Measurements from ENCODE around the gene TROAP.
A peak's percentile ranks its signal among the peaks of the same experiment; 100 is the strongest.
"Not testable (repeated sequence)": the region's sequence is repeated elsewhere in the genome, so short reads cannot be mapped to it uniquely, and the experiment has no call there.

The TROAP gene, protein sequence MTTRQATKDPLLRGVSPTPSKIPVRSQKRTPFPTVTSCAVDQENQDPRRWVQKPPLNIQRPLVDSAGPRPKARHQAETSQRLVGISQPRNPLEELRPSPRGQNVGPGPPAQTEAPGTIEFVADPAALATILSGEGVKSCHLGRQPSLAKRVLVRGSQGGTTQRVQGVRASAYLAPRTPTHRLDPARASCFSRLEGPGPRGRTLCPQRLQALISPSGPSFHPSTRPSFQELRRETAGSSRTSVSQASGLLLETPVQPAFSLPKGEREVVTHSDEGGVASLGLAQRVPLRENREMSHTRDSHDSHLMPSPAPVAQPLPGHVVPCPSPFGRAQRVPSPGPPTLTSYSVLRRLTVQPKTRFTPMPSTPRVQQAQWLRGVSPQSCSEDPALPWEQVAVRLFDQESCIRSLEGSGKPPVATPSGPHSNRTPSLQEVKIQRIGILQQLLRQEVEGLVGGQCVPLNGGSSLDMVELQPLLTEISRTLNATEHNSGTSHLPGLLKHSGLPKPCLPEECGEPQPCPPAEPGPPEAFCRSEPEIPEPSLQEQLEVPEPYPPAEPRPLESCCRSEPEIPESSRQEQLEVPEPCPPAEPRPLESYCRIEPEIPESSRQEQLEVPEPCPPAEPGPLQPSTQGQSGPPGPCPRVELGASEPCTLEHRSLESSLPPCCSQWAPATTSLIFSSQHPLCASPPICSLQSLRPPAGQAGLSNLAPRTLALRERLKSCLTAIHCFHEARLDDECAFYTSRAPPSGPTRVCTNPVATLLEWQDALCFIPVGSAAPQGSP

DNA sequence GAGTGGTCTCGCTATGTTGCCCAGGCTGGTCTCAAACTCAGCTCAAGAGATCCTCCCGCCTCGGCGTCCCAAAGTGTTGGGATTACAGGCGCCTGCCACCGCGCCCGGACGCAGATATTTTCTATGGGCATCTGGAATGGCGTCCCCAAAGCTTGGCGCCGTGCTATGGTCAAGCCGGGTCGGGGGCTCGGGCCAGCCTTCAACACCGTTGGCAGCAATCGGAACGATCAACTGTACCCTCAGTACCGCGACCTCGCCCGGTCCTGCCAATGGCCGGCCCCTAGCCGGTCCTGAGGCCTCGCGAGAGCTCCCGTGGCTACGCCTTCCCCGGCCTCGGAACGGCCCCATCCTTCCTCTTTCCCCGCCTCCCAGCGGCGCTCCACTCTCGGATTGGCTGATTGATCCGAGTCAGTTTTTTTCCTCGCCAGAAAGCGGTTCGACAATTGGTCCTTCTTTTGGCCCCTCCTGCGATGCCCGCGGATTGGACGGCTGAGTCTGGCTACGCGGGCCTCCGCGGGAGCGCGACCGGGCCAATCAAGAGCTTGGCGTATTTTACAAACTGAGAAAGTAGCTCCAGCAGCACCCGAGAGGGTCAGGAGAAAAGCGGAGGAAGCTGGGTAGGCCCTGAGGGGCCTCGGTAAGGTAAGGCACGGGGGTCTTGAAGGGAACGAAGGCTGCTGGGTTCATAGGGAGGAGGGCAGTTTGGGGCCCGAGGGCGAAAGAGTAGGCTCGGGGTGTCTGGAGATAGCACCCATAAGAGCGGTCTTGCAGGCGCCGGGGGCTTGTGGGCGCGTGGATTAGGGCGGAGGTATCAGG, at the start of gene TROAP:
TROAP (plus strand) TSS at position 548 of the 816 bp plus-strand sequence. CDS start 354 bp downstream, outside the sequence.
- peak; percentile 99 for FAIRE-seq

DNA sequence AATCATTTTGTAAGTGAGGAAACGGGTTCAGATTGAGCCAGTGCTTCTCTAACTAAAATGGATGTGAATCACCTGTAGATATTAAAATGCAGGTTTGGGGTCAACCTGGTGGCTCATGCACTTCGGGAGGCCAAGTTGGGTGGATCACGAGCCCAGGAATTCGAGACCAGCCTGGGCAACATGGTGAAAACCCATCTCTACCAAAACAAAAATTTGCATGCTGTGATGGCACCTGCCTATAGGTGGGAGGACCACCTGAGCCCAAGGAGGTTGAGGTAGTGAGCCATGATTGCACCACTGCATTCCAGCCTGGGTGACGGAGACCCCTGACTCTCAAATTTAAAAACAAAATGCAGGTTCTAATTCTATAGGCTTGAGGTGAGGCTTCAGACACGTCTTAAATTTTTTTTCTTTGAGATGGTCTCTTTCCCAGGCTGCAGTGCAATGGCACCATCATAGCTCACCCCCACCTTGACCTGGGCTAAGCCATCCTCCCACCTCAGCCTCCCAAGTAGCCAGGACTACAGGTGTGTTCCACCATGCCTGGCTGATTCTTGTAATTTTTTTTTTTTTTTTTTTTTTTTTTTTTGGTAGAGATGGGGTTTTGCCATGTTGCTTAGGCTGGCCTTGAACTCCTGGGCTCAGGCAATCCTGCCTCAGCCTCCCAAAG, 49.2 kb upstream of the TROAP start:
- FAIRE-seq = no peak

DNA sequence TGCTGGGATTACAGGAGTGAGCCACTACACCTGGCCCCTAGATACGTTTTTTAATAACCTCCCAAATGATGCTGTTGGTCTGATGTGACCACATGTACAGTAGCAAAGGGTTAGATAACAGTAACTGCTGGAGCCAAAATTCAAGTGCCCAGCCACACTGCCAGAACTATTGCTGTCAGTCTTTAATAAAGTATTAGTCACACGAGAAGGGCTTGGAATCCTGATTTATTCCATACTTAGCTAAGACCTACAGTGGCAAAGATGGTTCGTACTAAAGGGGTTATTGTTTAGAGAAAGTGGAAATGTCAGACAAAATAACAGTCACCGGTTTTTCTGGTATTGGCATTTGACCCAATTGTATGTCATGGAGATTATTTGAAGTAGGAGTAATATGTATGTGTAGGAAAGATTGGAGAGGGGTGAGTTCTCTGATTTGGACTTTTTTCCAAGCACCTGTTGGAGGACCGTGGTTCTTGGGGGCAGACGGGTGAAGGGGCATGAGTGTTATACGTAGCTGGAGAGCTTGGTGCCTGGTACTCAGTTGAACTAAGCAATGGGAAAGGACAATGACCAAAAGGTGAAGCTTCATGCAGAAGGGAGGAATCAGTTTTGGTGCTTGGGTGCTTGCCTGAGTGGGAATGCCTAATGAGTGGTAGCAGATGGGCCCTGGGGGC, 48.5 kb upstream of the TROAP start:
- FAIRE-seq = peak; percentile 6

DNA sequence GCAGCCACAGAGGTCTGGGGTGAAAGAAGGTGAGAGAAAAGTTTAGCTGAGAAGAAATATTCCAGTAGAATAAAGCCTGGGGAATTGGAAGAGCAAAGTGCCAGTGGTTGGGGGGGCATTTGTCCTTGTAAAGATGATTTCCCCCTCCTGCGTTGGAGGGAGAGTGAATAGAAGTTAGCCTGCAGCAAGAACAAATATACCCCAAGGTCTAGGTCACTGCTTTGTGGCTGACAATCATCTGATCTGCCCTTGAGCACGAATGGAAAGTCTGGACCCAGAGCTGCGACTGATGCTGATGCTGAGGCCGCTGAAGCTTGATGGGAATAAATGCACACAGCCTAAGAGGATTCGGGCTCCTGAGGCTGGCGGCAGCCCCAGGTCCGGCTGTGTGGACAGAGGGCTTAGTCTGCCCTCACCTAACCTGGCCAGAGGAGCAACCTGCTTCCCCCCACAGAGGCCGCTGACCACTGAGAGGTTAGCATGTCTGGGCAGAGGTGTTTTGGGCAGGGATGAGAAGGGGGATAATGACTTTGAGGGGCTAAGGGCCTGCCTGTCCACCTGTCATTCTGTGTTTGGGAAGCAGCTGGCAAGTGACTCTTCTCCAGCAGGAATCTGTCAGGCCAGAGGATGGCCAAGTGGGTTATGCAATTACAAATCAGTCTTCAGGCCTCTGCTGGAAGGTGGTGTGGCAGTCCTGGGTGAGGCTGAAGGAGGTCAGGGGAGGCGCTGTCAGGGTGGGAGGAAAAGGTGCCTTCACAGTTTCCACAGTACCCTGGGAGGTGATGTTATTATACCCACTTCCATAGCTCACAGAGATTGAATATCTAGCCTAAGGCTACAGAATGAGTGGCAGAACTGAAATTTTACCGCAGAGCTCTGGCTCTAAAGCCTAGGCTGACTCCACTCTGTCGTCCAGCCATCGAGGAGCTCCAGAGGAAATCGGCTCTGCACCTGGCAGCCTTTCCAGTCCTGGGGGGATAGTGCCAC, 46.5 kb upstream of the TROAP start:
- no peak for FAIRE-seq

DNA sequence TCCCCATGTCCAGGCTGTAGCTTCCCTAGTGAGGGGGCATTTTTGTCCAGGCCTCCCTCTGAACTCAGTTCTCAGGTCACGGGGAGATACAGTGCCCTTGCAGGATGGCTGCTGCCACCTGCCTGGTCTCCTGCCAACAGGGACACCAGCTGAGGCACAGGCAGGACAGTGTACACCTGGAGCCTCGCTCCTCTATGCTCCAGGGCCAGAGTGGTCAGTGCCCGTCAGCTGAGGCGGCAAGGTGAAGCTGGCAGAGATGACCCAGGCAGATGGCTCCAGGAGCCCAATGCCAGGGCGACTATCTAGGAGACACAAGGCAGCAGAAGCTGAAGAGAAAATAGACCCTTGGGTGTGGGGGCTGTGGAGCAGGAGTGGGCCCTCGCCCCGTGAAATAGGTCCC, 45.6 kb upstream of the TROAP start:
- no peak for FAIRE-seq

DNA sequence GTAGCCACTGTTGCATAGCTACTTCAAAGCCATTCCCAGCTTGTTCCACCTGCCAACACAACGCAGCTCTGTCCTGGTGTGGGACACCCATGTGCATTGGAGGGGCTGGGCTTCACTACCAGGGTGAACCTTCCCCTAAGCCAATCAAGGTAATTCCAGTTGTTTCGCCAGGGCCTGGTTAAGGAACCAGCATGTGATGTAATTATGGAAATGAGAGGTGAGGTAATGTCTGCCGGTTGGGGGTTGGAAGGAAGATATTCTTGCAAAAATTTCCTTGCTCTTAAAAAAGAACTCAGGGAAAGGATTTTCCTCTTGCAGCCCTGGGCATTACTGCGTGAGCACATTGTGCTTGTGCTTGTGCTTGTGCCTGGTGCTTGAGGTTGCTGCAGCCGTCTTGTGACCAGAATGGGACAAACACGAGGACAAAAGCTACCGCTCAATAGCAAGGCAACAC, 43.3 kb upstream of the TROAP start:
- FAIRE-seq = peak; percentile 90

DNA sequence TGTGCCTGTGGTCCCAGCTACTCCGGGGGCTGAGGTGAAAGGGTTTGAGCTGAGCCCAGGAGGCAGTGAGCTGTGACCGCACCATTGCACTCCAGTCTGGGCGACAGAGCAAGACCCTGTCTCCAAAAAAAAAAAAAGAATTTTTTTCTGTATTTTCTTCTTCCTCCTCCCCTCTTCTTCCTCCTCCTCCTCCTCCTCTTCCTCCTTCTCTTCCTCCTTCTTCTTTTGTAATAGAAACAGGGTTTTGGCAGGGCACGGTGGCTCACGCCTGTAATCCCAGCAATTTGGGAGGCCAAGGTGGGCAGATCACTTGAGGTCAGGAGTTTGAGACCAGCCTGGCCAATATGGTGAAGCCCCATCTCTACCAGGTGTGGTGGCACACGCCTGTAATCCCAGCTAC, 42.5 kb upstream of the TROAP start:
- FAIRE-seq = not testable (repeated sequence)

DNA sequence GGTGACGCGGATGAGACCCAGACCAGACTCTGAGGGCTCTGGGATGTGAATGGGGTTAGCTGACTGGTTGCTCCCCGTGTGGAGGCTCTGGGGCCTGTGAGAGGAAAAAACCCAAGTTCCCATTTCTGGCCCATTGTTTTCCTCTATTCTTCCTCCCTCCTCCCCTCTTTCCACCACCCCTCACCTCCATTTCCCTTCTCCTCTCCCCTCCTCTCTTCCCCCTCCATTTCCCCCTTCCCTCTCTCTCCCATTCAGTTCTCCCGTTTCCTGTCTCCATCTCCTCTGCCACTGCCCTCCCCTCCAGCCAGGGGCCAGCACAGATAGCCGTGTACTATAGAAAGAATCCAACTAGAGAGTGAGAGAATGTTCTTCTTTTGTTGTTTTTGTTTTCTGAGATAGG, 40.8 kb upstream of the TROAP start:
- no peak for FAIRE-seq

DNA sequence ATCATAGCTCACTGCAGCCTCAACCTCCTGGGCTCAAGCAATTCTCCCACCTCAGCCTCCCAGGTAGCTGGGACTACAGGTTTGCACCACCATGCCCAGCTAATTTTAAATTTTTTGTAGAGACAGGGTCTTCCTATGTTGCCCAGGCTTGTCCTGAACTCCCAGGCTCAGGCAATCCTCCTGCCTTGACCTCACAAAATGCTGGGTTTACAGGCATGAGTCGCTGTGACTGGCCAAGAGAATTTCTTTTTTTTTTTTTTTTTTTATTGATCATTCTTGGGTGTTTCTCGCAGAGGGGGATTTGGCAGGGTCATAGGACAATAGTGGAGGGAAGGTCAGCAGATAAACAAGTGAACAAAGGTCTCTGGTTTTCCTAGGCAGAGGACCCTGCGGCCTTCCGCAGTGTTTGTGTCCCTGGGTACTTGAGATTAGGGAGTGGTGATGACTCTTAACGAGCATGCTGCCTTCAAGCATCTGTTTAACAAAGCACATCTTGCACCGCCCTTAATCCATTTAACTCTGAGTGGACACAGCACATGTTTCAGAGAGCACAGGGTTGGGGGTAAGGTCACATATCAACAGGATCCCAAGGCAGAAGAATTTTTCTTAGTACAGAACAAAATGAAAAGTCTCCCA, 40.2 kb upstream of the TROAP start:
- FAIRE-seq = not testable (repeated sequence)

DNA sequence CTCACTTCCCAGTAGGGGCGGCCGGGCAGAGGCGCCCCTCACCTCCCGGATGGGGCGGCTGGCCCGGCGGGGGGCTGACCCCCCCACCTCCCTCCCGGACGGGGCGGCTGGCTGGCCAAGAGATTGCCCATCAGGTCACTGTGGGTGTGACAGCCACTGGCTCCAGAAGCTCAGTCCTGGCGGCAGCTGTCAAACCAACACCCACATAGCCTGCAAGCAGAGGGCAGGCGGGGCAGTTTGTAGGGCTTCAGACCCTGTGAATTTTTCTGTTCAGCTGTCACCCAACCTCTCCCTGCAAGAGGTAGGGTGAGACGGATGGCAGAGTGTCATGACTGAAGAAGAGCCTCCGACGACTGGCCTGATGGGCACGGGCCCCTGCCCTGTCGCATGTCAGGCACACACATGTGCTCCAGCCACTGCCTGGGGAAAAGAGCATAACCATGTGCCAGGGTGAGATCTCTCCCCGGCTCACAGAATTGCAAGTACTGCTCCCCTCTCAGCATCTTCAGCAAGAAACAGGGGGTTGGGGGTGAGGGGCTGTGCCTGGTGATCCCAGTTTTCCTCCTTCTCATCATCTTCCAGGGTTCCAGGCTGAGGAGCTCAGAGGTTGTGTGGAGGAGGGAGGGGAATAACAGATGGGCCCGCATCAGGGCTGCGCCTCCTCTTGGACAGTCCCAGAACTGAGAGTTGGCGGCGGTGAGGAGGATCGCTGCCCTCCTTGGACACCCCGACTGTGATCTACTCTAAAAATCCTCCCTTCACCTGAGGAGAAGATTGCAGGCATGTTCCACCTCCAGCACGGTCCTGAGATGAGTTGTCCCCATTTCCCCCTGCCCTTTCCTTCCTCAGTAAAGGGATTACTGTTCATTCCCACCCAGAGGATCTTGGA, 39.3 kb upstream of the TROAP start:
- no peak for FAIRE-seq

DNA sequence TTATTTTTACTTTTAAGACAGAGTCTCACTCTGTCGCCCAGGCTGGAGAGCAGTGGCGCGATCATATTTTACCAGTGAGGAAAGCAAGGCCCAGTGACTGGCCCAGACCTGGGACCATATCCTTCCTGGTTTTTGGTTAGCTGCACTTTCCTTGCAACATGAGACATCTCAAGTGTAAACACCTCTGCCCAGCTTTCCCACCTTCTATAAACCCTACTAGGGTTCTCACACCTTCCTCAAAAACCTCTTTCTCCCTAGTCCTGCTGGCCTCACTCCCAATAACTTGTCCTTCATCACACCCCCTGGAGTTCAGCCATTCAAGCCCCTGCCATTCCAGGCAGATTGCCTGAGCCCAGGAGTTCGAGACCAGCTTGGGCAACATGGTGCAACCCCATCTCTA, 38.4 kb upstream of the TROAP start:
- no peak for FAIRE-seq

DNA sequence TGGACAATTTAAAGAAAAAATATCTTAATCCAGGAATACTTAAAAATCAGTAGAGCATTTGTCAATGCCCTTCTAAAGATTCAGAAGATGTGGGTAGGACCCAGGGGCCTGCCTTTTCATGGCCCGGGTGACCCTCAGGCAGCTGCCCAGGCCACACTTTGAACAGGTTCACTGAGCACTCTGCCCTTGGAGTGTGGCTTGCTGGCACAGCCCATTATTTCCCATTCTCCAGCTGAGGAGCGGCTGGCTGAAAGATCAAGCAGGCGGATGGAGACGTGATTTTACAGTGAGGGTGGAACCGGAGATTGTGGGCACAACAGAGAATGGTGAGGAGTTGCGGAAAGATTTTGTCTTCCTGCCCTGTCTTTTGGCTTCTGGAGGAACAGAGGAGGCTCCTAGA, 35.2 kb upstream of the TROAP start:
- no peak for FAIRE-seq

DNA sequence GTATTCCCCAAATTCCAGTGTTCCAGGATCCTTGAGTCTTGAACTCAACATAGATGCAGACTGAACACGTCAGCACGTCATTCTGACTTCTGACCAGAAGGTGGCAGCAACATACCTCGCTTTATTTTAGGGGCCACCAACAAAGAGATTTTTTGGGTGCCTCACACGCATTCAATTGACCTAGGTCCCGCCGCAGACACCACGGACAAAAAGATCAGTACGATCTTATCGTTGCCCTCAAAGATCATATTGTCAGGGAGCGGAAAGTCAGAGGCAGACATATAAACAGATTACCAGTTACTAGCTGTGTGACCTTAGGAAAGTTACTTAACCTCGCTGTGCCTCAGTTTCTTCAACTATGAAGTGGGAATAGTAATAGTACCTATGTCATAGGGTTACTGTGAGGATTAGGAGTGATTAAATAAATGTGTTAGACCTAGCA, 34.6 kb upstream of the TROAP start:
- peak; percentile 95 for FAIRE-seq

DNA sequence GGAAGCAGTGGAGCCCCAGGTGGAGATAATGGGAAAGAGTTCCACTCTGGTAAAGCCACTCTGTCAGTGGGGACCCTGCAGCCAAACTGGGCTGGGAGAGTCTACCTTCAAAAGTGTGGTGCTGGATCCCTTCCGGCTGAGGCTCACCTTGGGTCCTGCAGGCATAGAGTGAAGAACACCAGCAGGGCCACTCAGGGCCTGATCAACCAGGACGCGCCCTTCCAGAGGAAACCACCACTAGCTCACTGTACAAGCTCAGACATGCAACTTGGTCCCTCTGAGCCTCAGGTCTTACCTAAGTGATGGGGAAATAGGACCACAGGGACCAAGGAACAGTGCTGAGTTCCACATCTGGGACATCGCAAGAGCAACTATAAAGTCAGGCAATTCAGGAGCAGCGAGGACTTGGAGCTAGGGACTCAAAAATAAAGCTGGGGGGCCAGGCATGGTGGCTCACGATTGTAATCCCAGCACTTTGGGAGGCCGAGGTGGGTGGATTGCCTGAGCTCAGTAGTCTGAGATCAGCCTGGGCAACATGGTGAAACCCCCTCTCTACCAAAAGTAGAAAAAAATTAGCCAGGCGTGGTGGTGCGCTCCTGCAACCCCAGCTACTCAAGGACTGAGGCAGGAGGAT, 34.0 kb upstream of the TROAP start:
- FAIRE-seq = no peak

DNA sequence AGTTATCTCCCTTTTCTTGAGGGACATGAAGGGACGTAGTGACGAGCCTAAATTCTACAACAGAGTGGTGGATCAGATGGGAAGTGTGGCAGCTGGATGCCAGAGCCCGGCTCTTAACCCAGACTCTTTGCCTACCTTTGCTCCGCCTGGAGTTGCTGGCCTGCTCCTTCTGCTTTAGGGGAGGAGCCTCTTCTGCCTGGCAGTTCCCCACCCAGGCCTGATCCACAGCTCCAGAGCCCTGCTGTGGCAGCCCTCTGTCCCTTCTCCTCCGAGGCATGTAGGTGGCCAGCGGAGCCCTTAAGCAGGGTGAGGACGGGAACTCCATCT, 30.4 kb upstream of the TROAP start:
- no peak for FAIRE-seq

DNA sequence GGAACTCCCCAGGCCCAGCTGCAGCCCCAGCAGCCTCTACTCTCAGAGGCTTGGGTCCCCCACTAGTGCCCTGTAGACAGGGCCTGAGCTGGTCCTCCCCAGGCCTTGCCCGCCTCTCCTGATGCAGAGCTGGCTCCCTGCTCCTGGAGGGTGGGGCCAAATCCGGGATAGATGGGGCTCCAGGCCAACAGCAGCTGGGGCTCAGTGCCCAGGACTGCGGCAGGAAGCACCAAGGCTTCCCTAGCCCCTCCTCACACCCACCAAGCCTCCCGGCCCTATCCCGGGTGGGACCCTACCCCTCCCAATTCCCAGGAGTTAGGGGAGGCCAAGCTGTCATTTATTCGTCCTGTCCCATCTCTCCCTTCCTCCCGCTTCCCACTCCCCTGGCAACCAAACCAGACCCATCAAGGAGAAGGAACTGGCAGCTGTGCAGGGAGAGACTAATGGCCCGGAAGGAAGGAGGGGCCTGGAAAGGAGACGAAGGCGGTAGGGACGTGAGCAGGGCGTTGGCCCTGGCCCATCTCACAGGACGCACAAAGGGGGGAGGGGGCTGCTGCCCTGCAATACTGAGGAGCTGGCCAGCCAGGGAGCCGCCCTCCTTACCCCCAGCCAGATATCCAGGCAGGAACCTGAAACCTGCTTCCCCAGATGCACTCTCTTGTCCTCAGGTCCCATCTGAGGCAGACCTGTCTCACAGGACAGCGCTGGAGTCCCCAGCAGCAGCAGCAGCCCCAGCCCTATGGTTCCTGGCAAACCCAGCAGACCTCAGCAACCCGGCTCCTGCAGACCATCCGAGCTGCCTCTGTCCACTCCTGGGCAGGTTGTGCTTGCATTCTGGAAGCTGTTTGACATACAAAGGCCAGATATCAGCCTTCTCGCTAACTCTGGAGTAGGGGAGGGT, 29.7 kb upstream of the TROAP start:
- FAIRE-seq = no peak

DNA sequence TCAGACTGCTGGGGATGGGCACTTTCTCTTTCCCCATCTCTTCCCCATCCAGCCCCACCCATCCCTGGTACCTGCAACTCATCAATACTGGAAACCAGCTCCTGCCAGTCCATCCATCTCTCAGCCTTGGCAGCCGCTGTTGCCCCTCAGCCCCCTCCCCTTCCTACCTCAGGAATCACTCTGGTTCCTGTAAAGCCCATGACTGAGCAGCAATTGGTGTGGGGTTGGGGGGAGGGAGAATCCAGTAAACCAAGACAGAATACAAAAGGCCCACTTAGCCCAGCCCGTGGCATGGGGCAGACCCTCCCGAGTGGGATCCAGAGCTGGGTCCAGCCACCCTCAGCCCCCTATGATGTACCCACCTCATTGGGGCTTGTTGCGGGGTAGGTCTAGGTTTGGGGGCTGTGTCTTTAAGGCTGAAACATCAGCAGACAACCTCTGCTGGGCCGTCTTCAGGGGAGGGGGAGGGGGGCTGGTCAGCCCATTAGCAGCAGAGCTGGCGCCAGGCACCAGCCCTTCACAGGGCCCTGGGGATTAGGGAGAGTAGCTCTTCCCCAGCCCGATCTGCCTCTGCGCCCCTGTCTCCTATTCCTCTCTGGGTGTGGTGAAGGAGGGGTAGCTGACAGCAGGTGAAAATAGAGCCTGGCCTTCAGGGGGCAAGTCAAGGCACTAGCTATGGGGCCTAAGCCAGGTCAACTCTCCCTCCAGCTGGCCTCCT, 28.8 kb upstream of the TROAP start:
- no peak for FAIRE-seq

All from G401.6 (cell line).